Measurements from ENCODE around the gene PTS.

- TF ChIP-seq POLR2A (IDR thresholded peaks at IDR 0.05) (no peak), CTCF (IDR thresholded peaks at IDR 0.05) (no peak), POLR2AphosphoS5 (IDR thresholded peaks at IDR 0.05) (no peak)
Measured at GRCh38 chr11:112206071-112206470, 20.2 kb upstream of the PTS start.
